ENCODE data around the gene RNU2-1. TPM values are rescaled to one million over a fixed set of nuclear protein-coding genes. Genes with fewer than 3 reads are reported as not detected.

The RNU2-1 gene
- total RNA-seq, 1 experiment from 2014 or later, result 6,186 TPM

DNA sequence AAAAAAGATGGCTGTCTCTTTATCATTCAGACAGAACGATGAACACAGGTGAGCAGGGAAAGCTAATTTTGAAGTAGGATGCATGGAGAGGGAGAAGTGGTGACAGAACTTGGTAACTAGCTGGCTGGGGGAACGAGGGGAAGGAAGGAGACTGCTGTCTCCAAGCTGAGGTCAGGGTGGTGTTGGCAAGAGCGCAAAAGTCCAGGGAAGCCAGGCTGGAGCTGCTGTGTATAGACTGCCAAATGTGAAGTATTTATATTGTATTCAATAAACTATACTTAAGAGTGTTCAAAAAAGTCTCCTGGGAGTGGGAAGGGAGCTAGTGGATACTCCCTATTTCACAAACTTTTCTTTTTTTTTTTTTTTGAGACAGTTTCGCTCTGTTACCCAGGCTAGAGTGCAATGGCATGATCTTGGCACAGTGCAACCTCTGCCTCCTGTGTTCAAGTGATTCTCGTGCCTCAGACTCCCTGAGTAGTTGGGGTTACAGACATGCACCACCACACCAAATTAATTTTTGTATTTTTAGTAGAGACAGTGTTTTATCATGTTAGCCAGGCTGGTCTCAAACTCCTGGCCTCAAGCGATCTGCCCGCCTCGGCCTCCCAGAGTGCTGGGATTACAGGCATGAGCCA, 13.9 kb downstream of the RNU2-1 start:
- Histone ChIP-seq H2BK12ac (ENCODE audit: insufficient read length, low read depth, low read length) (no peak overlapping the region), H3K9me3 (ENCODE audit: control insufficient read depth, low read depth, low read length) (no peaks in the 10 kb centered on the region), H4K8ac (replicated peaks; ENCODE audit: insufficient read length, low read depth, low read length) (no peak overlapping the region), H3K27ac (ENCODE audit: insufficient read length, low read depth, low read length) (no peak overlapping the region), H2BK5ac (ENCODE audit: insufficient read length, low read length) (no peak overlapping the region), H3K79me2 (ENCODE audit: insufficient read depth, low read length) (no peaks in the 10 kb centered on the region), H3K23ac (ENCODE audit: insufficient read length, low read depth, low read length) (no peak overlapping the region), H3T11ph (ENCODE audit: low read length) (no peak overlapping the region), H3K4ac (ENCODE audit: low read depth, low read length) (no peak overlapping the region), H3K4me1 (ENCODE audit: insufficient read depth, low read length) (no peaks in the 10 kb centered on the region; the same call in 1 of the 2 replicates), H4K91ac (ENCODE audit: insufficient read length, low read depth, low read length) (no peak overlapping the region), H3K4me2 (ENCODE audit: insufficient read depth, insufficient read length, low read length) (no peak overlapping the region), H3K18ac (ENCODE audit: insufficient read length, low read depth, low read length) (no peak overlapping the region), H4K5ac (ENCODE audit: insufficient read length, low read depth, low read length) (no peak overlapping the region), H4K20me1 (ENCODE audit: control insufficient read depth, insufficient read depth, insufficient read length) (no peaks in the 10 kb centered on the region), H3K14ac (ENCODE audit: insufficient read depth, low read length) (no peak overlapping the region), H2BK15ac (ENCODE audit: low read depth, low read length) (no peak overlapping the region), H2BK20ac (ENCODE audit: low read depth, low read length, poor library complexity, severe bottlenecking) (no peak overlapping the region), H2BK120ac (ENCODE audit: low read depth, low read length, poor library complexity, severe bottlenecking) (no peak overlapping the region), H3K27me3 (ENCODE audit: insufficient read depth, low read length) (no peaks in the 10 kb centered on the region), H2AFZ (ENCODE audit: low read length) (no peak overlapping the region), H3K9ac (ENCODE audit: extremely low read depth, insufficient read length, low read length) (no peak overlapping the region), H2AK5ac (ENCODE audit: insufficient read length, low read length) (no peak overlapping the region), H3K23me2 (ENCODE audit: insufficient read length, low read depth, low read length, poor library complexity, severe bottlenecking) (no peaks in the 10 kb centered on the region), H3K56ac (ENCODE audit: insufficient read length, low read depth, low read length) (no peak overlapping the region), H3K79me1 (ENCODE audit: insufficient read depth, low read depth, low read length, poor library complexity, severe bottlenecking) (no peaks in the 10 kb centered on the region)
- Mint-ChIP-seq H3K36me3 (ENCODE audit: insufficient read depth in 1 of 3, low read depth in 3 of 3) (peaks cover 1 to 12% (median 8%) of the 10 kb centered on the region in 3 experiments; a peak in 6 of 7 replicates), H3K27ac (peak overlapping the region in 1 of 3 experiments; percentile 50; a peak in 2 of 7 replicates), H3K4me1 (peaks cover 0 to 2% of the 10 kb centered on the region in 2 experiments; a peak in 1 of 4 replicates), H3K27me3 (ENCODE audit: low read depth) (no peaks in the 10 kb centered on the region), H3K4me3 (no peak overlapping the region), H3K9me3 (no peaks in the 10 kb centered on the region)
- no peak for TF ChIP-seq CTCF (conservative IDR thresholded peaks at IDR 0.05)
- DNase-seq, result no peak
- WGBS (ENCODE audit: extremely low coverage, insufficient read length, low lambda C conversion rate), result no CpG with 5 or more reads among the region's 8 CpGs

All from H9 (cell line).